H7 (cell line): ENCODE results near the gene MRFAP1. TPM values are rescaled to one million over a fixed set of nuclear protein-coding genes. Genes with fewer than 3 reads are reported as not detected.
"Not testable (repeated sequence)": the region's sequence is repeated elsewhere in the genome, so short reads cannot be mapped to it uniquely, and the experiment has no call there.

Experiments
- DNase-seq: peaks from one replicate; pipeline ENCODE4 v3.0.0; 2012
- H3K27me3 ChIP-seq: 2 replicates; pipeline ENCODE4 v1.6.0; 2011; ENCODE audit warnings: mild to moderate bottlenecking, low read length; ENCODE audit not compliant: control insufficient read depth, insufficient read depth
- H3K36me3 ChIP-seq: replicated peaks from 2 replicates; pipeline ENCODE4 v1.5.1; 2011; ENCODE audit warnings: low read length; ENCODE audit not compliant: control insufficient read depth, insufficient read depth
- H3K4me3 ChIP-seq: 2 replicates; pipeline ENCODE4 v1.5.1; 2011; ENCODE audit warnings: low read depth, mild to moderate bottlenecking, control low read depth, low read length, moderate library complexity; ENCODE audit not compliant: insufficient read depth
- total RNA-seq: library from RNA; depleted of rRNA; stranded (reverse); fragments of >200 nt; shearing (Covaris generic); gene quantifications from 2 replicates; pipeline ENCODE4 v1.2.3, GENCODE V29; 2014

Gene MRFAP1
- total RNA-seq, 1 experiment from 2014 or later, result 83.2 TPM

DNA sequence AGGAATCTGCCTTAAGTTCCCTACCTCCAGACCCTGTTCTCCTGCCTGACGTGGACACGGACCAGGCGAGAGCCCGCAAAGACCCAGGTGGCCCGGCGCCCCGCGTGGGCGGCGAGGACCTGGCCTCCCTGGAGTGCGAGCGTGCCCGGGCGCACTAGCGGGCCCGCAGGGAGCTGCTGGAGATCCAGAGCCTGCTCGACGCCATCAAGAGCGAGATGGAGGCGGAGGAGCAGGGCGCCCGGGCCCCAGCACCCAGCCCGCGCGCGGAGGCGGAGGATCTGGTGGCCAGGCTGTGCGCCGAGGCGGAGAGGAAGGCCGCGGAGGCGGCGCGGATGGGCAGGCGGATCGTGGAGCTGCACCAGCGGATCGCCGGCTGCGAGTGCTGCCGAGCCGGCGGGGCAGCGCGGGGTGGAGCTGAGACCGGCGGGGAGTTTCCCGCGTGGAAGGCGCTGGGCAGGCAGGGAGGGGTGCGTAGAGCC, 18.2 kb downstream of the MRFAP1 start:
- H3K4me3 ChIP-seq, result peak overlapping the region; percentile 24; the same call in 1 of the 2 replicates
- no peaks in the 10 kb centered on the region for H3K36me3 ChIP-seq
- peak; percentile 86 for DNase-seq
- H3K27me3 ChIP-seq, result peaks cover 7% of the 10 kb centered on the region; the same call in 1 of the 2 replicates

DNA sequence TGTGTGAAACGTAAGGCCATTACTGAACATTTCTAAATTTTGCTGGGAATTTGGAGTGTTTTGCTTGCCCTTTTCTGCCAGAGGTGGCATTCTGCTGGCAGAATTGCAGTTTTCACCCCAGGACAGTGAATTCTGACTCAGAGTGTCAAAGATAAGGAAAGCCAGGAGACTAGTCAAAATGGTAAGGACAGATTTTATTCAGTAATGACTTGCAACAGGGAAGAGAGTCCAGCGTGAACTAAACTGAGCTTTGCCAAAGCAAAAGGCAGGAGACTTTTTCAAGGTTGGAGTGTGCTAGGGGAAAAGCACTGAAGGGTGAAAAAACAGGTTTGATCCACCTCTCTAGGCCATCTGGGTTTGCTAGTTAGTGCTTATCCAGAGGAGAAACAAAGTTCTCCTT, 19.4 kb downstream of the MRFAP1 start:
- Histone ChIP-seq H3K4me3 (no peak overlapping the region), H3K27me3 (peaks cover 7% of the 10 kb centered on the region; the same call in 1 of the 2 replicates), H3K36me3 (no peaks in the 10 kb centered on the region)
- no peak for DNase-seq

DNA sequence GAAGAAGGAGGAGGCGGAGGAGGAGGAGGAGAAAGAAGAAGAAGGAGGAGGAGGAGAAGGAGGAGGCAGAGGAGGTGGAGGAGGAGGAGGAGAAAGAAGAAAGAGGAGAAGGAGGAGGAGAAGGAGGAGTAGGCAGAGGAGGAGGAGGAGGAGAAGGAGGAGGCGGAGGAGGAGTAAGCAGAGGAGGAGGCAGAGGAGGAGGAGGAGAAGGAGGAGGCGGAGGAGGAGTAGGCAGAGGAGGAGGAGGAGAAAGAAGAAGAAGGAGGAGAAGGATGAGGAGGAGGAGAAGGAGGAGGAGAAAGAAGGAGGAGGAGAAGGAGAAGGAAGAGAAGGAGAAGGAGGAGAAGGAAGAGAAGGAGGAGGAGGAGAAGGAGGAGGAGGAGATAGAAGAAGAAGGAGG, 19.9 kb downstream of the MRFAP1 start:
- Histone ChIP-seq H3K27me3 (peaks cover 7% of the 10 kb centered on the region; the same call in 1 of the 2 replicates), H3K4me3 (no peak overlapping the region), H3K36me3 (no peaks in the 10 kb centered on the region)
- no peak for DNase-seq

DNA sequence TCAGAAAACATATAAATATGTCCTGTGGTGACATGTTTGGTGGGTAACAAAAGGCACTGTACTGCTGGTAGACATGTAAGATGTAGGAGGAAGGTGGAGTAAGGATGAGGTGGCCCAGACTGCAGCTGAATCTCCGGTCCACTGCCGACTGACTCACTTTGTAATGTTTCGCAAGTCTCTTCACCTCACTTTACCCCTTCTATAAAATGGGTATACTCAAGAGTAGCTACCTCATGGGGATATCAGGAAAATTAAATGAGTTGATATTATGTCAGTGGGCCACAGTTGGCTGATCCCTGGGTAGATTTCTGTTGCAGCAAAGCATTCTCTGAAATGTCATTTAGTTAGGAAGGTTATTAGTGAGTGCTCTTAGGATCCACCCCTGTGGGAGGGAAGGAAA, 22.1 kb downstream of the MRFAP1 start:
- no peaks in the 10 kb centered on the region for H3K36me3 ChIP-seq
- no peak overlapping the region for H3K4me3 ChIP-seq
- peaks cover 7% of the 10 kb centered on the region; the same call in 1 of the 2 replicates for H3K27me3 ChIP-seq
- no peak for DNase-seq

DNA sequence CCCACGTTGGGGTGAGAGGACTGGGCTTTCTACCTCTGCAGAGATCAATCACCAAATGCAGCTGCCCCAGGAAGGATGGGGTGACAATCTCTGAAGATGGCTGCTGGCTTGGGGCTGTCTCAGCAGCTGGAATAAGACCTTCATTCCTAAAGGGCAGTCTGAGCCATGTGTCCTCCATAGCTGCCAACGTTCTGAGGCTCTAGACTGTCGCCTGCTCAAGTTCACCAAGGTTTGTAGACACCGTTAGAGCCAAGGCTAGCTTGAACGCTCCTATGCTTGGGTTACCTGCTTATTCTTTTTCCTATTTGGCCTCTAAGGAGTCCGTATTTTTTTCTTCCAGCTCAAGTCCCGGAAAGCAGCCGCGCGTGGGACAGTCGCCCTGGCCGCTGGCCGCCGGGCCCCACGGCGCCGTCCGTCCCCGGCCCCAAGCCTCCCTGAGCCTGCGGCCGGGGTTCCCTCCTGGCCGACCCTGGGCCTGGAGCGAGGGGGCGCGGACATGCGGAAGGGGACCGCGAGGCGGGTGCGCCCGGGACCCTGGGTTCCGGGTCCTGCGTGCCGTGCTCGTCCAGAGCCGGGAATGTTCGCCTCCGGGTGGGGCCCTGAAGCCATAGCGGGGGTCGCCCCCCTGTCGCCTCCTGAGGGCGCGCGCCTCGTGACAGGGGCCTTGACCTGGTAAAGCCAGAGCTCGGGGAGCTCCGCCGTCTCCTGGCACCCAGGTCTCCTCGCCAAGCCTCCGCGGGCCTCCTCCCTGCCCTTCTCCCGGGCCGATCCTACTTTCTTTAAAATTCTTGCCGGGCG, 23.3 kb downstream of the MRFAP1 start:
- Histone ChIP-seq H3K4me3 (no peak overlapping the region), H3K36me3 (no peaks in the 10 kb centered on the region), H3K27me3 (peaks cover 7% of the 10 kb centered on the region; the same call in 1 of the 2 replicates)
- no peak for DNase-seq

DNA sequence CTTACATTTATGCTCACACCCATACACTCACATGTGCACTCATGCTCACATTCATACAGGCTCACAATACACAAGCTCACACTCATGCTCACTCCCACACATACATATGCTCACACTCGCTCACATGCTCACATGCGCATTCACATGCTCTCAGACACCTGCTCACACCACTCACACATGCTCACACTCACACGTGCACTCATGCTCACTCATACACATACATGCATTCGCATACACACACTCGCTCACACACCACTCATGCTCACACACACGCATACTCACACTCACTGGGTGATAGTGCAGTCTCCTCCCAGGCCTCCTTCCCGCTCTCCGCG, 24.8 kb downstream of the MRFAP1 start:
- Histone ChIP-seq H3K27me3 (no peaks in the 10 kb centered on the region), H3K36me3 (no peaks in the 10 kb centered on the region), H3K4me3 (no peak overlapping the region)
- no peak for DNase-seq

DNA sequence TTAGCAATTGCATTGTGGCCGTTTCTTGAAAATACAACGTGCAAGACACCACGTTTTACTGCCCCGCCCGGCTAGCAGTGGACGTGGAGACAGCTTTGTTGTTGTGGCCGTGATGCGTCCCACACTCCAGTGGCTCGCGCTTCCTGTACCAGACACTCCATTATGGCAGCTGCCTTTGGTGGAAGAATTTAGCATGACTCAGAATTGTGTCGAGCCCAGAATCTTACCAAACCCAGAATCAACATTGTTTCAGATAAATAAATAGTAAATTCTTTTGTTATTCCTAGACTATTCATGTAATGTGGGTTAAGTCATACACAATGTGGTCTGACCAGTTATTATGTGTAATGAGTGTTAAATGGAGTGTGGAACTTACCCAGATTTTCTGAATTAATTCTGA, 27.9 kb downstream of the MRFAP1 start:
- DNase-seq, result no peak
- Histone ChIP-seq H3K36me3 (no peaks in the 10 kb centered on the region), H3K4me3 (no peak overlapping the region), H3K27me3 (no peaks in the 10 kb centered on the region)

DNA sequence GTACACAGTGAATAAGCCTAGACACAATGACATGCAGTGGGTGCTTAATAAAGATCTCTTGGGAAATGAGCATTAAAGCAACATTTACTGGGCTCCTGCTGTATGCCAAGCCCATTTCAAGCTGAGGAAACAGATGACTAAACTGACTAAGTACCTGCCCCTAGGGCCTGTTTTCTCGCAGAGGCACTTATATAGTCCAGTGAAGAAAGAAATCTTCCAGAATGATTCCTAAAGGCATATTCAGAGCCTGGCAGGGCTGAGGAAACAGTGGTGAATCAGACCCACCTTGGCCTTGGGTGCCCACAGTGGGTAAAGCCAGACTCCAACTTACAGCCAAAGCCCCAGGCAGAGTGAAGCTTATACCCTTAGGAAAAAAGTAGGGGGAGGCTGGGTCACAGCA, 31.2 kb downstream of the MRFAP1 start:
- H3K27me3 ChIP-seq, result no peaks in the 10 kb centered on the region
- no peak for DNase-seq
- no peak overlapping the region for H3K4me3 ChIP-seq
- peaks cover 9% of the 10 kb centered on the region for H3K36me3 ChIP-seq

DNA sequence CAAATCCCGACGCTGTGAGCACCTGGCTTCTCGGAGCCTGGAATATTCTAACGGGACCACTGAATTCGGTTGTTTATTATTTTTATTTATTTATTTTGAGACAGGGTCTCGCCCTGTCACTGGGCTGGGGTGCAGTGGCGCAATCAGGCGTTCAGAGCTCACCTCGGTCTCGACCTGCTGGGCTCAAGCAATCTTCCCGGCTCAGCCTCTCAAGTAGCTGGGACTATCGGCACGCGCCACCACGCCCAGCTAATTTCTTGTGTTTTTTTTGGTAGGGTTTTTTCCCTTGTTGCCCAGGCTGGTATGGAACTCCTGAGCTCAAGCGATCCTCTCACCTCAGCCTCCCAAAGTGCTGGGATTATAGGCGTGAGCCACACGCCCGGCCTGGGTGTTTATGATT, 31.6 kb downstream of the MRFAP1 start:
- DNase-seq, result no peak
- no peaks in the 10 kb centered on the region for H3K27me3 ChIP-seq
- peaks cover 12% of the 10 kb centered on the region for H3K36me3 ChIP-seq
- H3K4me3 ChIP-seq, result no peak overlapping the region

DNA sequence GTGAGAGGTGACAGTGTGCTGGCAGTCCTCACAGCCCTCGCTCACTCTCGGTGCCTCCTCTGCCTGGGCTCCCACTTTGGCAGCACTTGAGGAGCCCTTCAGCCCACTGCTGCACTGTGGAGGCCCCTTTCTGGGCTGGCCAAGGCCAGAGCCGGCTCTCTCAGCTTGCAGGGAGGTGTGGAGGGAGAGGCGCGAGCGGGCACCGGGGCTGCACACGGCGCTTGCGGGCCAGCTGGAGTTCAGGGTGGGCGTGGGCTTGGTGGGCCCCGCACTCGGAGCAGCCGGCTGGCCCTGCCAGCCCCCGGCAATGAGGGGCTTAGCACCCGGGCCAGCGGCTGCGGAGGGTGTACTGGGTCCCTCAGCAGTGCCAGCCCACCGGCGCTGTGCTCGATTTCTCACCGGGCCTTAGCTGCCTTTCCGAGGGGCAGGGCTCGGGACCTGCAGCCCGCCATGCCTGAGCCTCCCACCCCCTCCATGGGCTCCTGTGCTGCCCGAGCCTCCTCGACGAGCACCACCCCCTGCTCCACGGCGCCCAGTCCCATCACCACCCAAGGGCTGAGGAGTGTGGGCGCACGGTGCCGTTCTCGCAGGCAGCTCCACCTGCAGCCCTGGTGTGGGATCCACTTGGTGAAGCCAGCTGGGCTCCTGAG, 32.2 kb downstream of the MRFAP1 start:
- DNase-seq, H3K27me3 ChIP-seq, H3K4me3 ChIP-seq: not testable (repeated sequence)
- H3K36me3 ChIP-seq, result peaks cover 12% of the 10 kb centered on the region

DNA sequence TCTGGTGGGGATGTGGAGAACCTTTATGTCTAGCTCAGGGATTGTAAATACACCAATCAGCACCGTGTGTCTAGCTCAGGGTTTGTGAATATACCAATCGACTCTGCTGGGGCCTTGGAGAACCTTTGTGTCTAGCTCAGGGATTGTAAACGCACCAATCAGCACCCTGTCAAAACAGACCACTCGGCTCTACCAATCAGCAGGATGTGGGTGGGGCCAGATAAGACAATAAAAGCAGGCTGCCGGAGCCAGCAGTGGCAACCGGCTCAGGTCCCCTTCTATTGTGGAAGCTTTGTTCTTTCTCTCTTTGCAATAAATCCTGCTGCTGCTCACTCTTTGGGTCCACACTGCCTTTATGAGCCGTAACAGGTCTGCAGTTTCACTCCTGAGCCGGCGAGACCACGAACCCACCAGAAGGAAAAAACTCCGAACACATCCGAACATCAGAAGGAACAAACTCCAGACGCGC, 32.7 kb downstream of the MRFAP1 start:
- not testable (repeated sequence) for H3K27me3 ChIP-seq, DNase-seq
- Histone ChIP-seq H3K4me3 (peak overlapping the region; percentile 74), H3K36me3 (peaks cover 12% of the 10 kb centered on the region)

DNA sequence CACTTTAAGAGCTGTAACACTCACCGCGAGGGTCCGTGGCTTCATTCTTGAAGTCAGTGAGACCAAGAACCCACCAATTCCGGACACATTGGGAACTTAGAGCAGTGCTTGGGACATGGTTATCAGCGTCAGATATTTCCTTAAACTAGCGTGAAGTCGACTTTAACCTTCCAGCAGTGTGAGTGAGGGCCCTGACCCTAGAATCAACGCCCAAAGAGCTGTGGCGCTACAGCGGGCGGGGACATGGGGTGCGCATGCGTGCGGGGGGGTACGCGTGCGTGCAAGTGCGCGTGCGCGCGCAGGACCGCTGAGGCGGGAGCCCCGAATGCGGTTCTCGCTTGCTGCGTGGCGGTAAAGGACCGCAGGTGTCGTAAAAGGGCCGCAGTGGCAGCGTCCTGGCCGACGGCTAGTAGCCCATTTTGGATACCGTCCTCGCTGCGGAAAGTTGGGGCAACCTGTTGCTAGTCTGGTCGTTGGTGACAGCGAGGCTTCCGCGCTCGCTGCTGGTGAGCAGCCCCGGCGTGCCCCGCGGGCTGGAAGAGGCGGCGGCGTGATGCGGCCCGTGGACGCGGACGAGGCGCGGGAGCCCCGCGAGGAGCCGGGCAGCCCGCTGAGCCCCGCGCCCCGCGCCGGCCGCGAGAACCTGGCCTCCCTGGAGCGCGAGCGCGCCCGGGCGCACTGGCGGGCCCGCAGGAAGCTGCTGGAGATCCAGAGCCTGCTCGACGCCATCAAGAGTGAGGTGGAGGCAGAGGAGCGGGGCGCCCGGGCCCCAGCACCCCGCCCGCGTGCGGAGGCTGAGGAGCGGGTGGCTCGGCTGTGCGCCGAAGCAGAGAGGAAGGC, 33.4 kb downstream of the MRFAP1 start:
- Histone ChIP-seq H3K27me3 (no peaks in the 10 kb centered on the region), H3K4me3 (peak overlapping the region; percentile 74), H3K36me3 (peaks cover 12% of the 10 kb centered on the region)
- DNase-seq, result peak; percentile 99

DNA sequence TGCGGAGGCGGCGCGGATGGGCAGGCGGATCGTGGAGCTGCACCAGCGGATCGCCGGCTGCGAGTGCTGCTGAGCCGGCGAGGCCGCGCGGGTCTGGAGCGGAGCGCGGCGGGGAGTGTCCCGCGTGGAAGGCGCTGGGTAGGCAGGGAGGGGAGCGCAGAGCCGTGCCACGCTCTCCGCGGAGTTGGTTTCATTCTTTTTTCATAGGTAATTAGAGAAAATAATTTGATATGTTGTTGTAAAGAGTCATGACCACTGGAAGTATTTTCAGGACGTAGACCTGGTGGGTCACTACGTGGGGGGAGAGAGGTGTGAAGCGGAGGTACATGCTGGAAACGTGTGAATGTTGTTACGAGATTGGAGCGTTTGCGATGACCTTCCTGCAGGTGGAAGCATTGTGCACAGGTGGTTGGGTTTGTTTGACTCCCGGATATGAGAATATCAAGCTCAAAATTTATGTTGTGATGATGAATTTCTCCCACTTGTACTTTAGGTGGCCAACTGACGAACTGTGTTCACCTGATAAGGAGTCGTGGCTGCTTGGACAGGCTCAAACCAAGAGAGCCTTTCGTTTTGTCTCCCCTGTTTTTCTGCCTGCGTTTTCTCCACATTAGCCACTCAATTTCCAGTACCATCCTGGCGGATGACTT, 34.1 kb downstream of the MRFAP1 start:
- no peaks in the 10 kb centered on the region for H3K27me3 ChIP-seq

More for the DNA sequence above, 34.1 kb downstream of the MRFAP1 start:
- DNase-seq, result peak; percentile 80
- H3K36me3 ChIP-seq, result peaks cover 12% of the 10 kb centered on the region
- H3K4me3 ChIP-seq, result peak overlapping the region; percentile 74
